ENCODE measurements around the gene TOMM6.

Gene TOMM6

DNA sequence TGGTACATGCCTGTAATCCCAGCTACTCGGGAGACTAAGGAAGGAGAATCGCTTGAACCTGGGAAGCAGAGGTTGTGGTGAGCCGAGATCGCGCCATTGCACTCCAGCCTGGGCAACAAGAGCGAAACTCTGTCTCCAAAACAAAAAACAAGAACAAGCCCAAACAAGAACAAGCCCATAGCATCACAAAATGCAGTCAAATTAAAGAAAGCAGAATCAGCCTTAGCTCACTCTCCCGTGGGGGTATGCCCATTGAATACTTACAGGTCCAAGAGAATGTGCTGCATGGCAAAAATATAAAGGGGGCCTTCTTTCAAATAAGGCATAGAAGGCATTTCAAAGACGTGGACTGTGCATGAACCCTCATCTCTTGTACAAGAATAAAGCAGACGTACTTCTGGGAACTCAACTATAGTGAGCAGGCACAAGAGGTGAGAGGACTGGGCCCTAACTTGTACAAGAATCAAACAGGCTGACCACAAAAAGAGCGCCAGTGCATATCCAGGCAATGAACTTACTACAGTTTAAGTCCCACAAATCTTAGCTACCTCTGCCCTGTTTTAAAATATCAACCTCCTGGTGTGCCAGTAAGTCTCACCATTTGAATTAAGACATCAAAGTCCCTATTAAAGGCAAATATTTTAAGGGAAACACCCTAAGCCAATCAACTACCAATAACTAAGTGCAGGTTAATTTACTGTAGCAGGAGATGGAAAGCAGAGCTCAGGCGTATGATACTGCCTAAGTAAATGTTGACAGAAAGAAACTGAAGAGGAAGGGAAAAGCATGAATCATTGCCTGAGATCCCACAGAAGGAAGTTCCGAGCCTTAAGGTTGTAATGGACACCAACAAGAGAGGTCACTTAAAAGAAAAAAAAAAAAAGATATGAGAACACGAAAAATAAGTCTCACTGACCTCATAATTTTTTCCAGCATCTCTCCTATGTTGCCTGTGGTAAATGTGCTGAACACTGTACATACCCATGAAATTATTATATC, 37.4 kb downstream of the TOMM6 start:
- no peak for DNase-seq

DNA sequence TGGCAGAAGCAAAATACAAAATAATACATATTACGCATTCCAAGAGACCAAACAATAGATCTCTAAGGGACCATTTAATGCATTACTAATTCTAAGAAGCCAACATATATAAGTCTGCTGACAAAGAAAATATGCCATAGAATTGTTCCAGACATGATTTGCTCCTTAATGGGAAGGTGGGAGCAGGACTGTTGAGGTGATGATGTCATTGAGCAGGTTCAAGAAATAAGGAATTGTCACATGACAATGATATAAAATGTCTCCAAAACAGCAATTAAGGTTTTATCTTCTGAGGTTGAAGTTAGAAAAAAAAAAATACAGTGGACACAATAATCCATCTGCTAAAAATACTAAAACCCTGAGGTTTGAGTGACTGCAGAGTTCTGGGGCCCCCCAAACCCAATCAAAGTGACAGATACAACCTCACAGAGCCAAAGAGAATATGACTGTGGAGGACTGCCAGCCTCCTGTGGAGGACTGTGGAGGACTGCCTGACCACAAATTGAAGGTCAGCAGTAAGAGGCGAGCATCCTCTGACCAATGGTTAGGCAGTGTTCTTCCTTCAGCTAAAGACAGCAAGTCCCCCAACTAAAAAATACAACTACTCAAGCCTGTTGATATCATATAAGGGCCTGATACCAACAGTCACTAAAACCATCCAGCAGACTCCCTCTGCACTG, 39.0 kb downstream of the TOMM6 start:
- no peak for DNase-seq

DNA sequence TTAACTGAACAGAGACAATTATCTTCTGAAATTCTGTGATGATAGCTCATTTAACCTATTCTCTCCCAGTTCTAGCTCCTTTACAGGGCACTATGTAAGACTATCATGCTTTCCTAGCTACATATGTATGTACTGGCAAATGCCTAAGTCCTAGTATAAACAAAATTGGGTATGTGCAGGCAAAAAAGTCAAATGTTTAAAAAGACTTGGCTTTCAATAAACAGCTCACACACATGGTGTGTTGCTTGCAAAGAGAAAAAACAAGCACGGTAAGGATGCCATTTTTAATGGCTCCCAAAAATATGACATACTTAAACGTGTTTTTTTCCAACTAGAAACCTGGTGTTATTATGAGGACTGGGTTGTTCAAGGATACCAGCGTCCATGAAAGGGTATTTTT, 44.8 kb downstream of the TOMM6 start:
- DNase-seq, result no peak

DNA sequence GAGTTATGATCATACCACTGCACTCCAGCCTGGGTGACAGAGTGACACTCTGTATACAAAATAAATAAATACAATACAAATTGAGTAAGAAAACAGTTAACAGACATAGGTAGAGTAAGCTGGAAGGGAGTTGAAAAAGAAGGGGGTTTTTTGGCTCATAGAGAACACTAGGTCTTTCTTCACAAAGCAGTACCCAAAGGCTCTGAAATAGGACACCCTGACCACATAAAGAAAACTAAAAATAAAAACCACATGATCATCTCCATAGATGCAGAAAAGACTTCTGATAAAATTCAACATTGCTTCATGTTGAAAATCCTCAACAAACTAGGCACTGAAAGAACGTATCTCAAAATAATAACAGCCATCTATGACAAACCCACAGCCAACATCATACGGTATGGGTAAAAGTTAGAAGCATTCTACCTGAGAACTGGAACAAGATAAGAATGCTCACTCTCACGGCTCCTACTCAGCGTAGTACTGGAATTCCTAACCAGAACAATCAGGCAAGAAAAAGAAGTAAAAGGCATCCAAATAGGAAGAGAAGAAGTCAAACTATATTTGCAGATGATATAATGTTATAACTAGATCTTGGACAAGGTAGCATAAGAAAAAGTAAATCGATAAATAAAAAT, 48.6 kb downstream of the TOMM6 start:
- no peak for DNase-seq

DNA sequence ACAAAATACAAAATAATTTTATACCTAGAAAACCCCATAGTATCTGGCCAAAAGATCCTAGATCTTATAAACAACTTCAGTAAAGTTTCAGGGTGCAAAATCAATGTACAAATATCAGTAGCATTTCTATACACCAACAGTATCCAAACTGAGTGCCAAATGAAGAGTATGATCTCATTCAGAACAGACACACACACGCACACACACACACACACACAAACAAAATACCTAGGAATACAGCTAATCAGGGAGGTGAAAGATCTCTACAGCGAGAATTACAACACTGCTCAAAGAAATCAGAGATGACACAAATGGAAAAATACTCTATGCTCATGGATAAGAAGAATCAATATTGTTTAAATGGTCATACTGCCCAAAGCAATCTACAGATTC, 49.2 kb downstream of the TOMM6 start:
- no peak for DNase-seq
